ENCODE results near the gene CLEC2L.

Gene CLEC2L

GRCh38 chr7:139482662-139483466 is 40.6 kb upstream of the CLEC2L start:
- Mint-ChIP-seq H3K4me1 (no peaks in the 10 kb centered on the region), H3K36me3 (ENCODE audit: low read depth) (no peaks in the 10 kb centered on the region), H3K27ac (no peak overlapping the region), H3K9me3 (no peaks in the 10 kb centered on the region), H3K4me3 (peak overlapping the region; percentile 50 to 72 (median 59)), H3K27me3 (ENCODE audit: low read depth) (peaks cover 84% of the 10 kb centered on the region)
- TF ChIP-seq CTCF (IDR thresholded peaks at IDR 0.05; ENCODE audit: unreplicated experiment in 3 of 3) = no peak

- Mint-ChIP-seq H3K27ac (no peak overlapping the region), H3K9me3 (peaks cover 7% of the 10 kb centered on the region), H3K36me3 (ENCODE audit: low read depth) (no peaks in the 10 kb centered on the region), H3K4me1 (no peaks in the 10 kb centered on the region), H3K27me3 (ENCODE audit: low read depth) (peaks cover 68% of the 10 kb centered on the region), H3K4me3 (no peak overlapping the region)
- no peak for TF ChIP-seq CTCF (IDR thresholded peaks at IDR 0.05; ENCODE audit: unreplicated experiment in 3 of 3)
These were observed 36.0 kb upstream of the CLEC2L start for GRCh38 chr7:139487366-139488080.

GRCh38 chr7:139488810-139489209 is 34.7 kb upstream of the CLEC2L start:
- TF ChIP-seq CTCF (IDR thresholded peaks at IDR 0.05; ENCODE audit: unreplicated experiment in 3 of 3) = no peak
- H3K4me1 Mint-ChIP-seq = no peaks in the 10 kb centered on the region
- no peak overlapping the region for H3K4me3 Mint-ChIP-seq
- H3K27ac Mint-ChIP-seq = peak overlapping the region in 1 of 3 experiments; percentile 30
- H3K27me3 Mint-ChIP-seq (ENCODE audit: low read depth) = peaks cover 68% of the 10 kb centered on the region
- H3K9me3 Mint-ChIP-seq = peaks cover 12% of the 10 kb centered on the region
- H3K36me3 Mint-ChIP-seq (ENCODE audit: low read depth) = no peaks in the 10 kb centered on the region

- Mint-ChIP-seq H3K4me1 (no peaks in the 10 kb centered on the region), H3K9me3 (peaks cover 12% of the 10 kb centered on the region), H3K27me3 (ENCODE audit: low read depth) (peaks cover 60% of the 10 kb centered on the region), H3K27ac (no peak overlapping the region), H3K4me3 (no peak overlapping the region), H3K36me3 (ENCODE audit: low read depth) (no peaks in the 10 kb centered on the region)
- TF ChIP-seq CTCF (IDR thresholded peaks at IDR 0.05; ENCODE audit: unreplicated experiment in 3 of 3) = no peak
These were observed 33.4 kb upstream of the CLEC2L start for GRCh38 chr7:139490130-139490529.

- H3K36me3 Mint-ChIP-seq (ENCODE audit: low read depth) = no peaks in the 10 kb centered on the region
- no peaks in the 10 kb centered on the region for H3K4me1 Mint-ChIP-seq
- H3K4me3 Mint-ChIP-seq = no peak overlapping the region
- no peak overlapping the region for H3K27ac Mint-ChIP-seq
- no peak for TF ChIP-seq CTCF (IDR thresholded peaks at IDR 0.05; ENCODE audit: unreplicated experiment in 3 of 3)
- H3K27me3 Mint-ChIP-seq (ENCODE audit: low read depth) = peaks cover 54% of the 10 kb centered on the region
- peaks cover 12% of the 10 kb centered on the region for H3K9me3 Mint-ChIP-seq
These were observed 31.2 kb upstream of the CLEC2L start for GRCh38 chr7:139492293-139492692.
